ENCODE data around the gene TCEAL9. TPM values are rescaled to one million over a fixed set of nuclear protein-coding genes. Genes with fewer than 3 reads are reported as not detected.

The TCEAL9 gene
- total and polyA plus RNA-seq, 4 donors, result 7.7 to 22.8 (median 13.3) TPM

DNA sequence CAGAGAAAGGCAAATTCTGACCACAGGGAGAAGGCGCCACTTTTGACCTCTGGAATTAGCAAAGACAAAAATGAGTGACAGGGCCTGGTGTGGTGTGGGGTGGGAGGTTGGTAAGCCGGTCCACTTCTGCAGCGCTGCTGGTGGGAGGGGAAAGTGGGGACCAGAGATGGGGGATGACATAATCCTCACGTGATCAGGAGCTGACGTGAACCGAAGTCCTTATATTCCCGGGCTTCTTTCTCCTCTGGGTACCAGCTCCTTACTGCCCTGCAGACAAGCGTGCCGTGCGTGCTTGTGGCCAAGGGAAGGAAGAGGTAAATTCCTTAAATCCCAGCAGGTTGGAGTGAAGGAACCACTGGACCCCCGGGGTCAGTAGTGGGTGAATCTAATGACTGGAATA is 26.3 kb upstream of the TCEAL9 start, which contains the start of gene TCEAL7:
TSS of gene TCEAL7 (plus strand) at position 249 of the 400 bp plus-strand sequence. CDS start 1,165 bp downstream, outside the sequence.
- H3K27ac ChIP-seq (ENCODE audit: low read depth in 1 of 2, low read length in 2 of 2), result no peak within 1 kb of the TSS
- H3K4me1 ChIP-seq (ENCODE audit: control insufficient read depth in 4 of 4, insufficient read depth in 4 of 4, low read length in 3 of 4), result no peaks in the 10 kb centered on the region
- no peak for TF ChIP-seq RAD21 (IDR thresholded peaks at IDR 0.05)
- TF ChIP-seq FOXA2 (IDR thresholded peaks at IDR 0.05), result no peak
- TF ChIP-seq EGR1 (IDR thresholded peaks at IDR 0.05; ENCODE audit: low read depth in 2 of 2), result no peak
- TF ChIP-seq, protein P1, sequence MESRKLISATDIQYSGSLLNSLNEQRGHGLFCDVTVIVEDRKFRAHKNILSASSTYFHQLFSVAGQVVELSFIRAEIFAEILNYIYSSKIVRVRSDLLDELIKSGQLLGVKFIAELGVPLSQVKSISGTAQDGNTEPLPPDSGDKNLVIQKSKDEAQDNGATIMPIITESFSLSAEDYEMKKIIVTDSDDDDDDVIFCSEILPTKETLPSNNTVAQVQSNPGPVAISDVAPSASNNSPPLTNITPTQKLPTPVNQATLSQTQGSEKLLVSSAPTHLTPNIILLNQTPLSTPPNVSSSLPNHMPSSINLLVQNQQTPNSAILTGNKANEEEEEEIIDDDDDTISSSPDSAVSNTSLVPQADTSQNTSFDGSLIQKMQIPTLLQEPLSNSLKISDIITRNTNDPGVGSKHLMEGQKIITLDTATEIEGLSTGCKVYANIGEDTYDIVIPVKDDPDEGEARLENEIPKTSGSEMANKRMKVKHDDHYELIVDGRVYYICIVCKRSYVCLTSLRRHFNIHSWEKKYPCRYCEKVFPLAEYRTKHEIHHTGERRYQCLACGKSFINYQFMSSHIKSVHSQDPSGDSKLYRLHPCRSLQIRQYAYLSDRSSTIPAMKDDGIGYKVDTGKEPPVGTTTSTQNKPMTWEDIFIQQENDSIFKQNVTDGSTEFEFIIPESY (IDR thresholded peaks at IDR 0.05), result no peak
- TF ChIP-seq SP1 (IDR thresholded peaks at IDR 0.05), result no peak
- TF ChIP-seq, protein P2, sequence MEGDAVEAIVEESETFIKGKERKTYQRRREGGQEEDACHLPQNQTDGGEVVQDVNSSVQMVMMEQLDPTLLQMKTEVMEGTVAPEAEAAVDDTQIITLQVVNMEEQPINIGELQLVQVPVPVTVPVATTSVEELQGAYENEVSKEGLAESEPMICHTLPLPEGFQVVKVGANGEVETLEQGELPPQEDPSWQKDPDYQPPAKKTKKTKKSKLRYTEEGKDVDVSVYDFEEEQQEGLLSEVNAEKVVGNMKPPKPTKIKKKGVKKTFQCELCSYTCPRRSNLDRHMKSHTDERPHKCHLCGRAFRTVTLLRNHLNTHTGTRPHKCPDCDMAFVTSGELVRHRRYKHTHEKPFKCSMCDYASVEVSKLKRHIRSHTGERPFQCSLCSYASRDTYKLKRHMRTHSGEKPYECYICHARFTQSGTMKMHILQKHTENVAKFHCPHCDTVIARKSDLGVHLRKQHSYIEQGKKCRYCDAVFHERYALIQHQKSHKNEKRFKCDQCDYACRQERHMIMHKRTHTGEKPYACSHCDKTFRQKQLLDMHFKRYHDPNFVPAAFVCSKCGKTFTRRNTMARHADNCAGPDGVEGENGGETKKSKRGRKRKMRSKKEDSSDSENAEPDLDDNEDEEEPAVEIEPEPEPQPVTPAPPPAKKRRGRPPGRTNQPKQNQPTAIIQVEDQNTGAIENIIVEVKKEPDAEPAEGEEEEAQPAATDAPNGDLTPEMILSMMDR (IDR thresholded peaks at IDR 0.05; ENCODE audit: low read depth, low read length, missing input control), result no peak
- TF ChIP-seq HNF4G (IDR thresholded peaks at IDR 0.05), result no peak
- TF ChIP-seq RXRA (IDR thresholded peaks at IDR 0.05), result no peak
- no peak for TF ChIP-seq TAF1 (conservative IDR thresholded peaks at IDR 0.05)
- TF ChIP-seq, protein P3, sequence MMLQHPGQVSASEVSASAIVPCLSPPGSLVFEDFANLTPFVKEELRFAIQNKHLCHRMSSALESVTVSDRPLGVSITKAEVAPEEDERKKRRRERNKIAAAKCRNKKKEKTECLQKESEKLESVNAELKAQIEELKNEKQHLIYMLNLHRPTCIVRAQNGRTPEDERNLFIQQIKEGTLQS (IDR thresholded peaks at IDR 0.05), result no peak
- TF ChIP-seq HNF4A (conservative IDR thresholded peaks at IDR 0.05), result no peak
- TF ChIP-seq FOXA1 (IDR thresholded peaks at IDR 0.05), result no peak
- no peak for TF ChIP-seq JUND (IDR thresholded peaks at IDR 0.05)
- TF ChIP-seq, protein P4, sequence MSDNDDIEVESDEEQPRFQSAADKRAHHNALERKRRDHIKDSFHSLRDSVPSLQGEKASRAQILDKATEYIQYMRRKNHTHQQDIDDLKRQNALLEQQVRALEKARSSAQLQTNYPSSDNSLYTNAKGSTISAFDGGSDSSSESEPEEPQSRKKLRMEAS (IDR thresholded peaks at IDR 0.05), result no peak
- 53% methylated on average over 10 of the region's 11 CpGs for WGBS
- no peak for DNase-seq (ENCODE audit: low spot score)
- H3K36me3 ChIP-seq (ENCODE audit: control insufficient read depth in 4 of 4, insufficient read depth in 3 of 4, low read depth in 1 of 4, low read length in 3 of 4), result no peaks in the 10 kb centered on the region
- no peak within 1 kb of the TSS for H3K9ac ChIP-seq (ENCODE audit: low read depth in 1 of 2, low read length in 2 of 2)
- peaks cover 0 to 3% (median 0%) of the 10 kb centered on the region in 4 donors for H3K27me3 ChIP-seq (ENCODE audit: control insufficient read depth in 4 of 4, insufficient read depth in 4 of 4, low read length in 3 of 4)
- no peaks in the 10 kb centered on the region for H3K9me3 ChIP-seq (ENCODE audit: control insufficient read depth in 4 of 4, low read length in 3 of 4)
- H3K4me3 ChIP-seq (ENCODE audit: low read depth in 1 of 3, low read length in 3 of 3), result no peak within 1 kb of the TSS

DNA sequence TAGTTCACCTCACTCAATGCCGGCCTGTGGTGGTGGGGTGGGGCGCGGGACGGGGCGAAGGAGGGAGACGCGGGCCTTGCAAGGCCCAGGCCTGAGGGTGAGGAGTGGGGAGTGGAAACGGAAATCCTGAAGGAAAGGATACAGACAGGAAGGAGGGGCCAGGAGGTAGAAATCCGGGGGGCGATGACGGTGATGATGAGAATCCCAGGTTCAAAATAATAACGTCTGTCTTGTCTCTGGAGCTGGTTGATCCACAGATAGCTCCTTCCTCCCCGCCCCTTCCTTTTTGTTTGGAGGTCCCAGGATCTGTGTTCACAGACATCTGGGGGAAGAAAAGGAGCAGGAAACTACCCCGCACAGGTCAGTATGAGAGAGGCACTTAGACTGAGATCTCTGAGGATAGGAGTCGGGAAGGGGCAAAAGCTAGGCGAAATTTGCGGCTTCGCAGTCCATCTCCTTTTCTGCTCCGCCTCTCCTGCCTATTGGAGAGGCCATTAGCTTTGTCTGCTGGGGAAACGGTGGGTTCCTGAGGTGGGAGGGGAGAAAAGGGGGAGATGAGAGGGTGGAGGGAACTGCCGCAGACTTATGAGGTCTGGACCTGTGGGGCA is 25.5 kb upstream of the TCEAL9 start:
- Histone ChIP-seq H3K27ac (ENCODE audit: low read depth in 1 of 2, low read length in 2 of 2) (no peak overlapping the region), H3K9ac (ENCODE audit: low read depth in 1 of 2, low read length in 2 of 2) (no peak overlapping the region), H3K27me3 (ENCODE audit: control insufficient read depth in 4 of 4, insufficient read depth in 4 of 4, low read length in 3 of 4) (peaks cover 0 to 3% (median 0%) of the 10 kb centered on the region in 4 donors), H3K9me3 (ENCODE audit: control insufficient read depth in 4 of 4, low read length in 3 of 4) (no peaks in the 10 kb centered on the region), H3K4me3 (ENCODE audit: low read depth in 1 of 3, low read length in 3 of 3) (no peak overlapping the region), H3K36me3 (ENCODE audit: control insufficient read depth in 4 of 4, insufficient read depth in 3 of 4, low read depth in 1 of 4, low read length in 3 of 4) (no peaks in the 10 kb centered on the region), H3K4me1 (ENCODE audit: control insufficient read depth in 4 of 4, insufficient read depth in 4 of 4, low read length in 3 of 4) (no peaks in the 10 kb centered on the region)
- TF ChIP-seq, protein P4 (IDR thresholded peaks at IDR 0.05), result no peak
- TF ChIP-seq, protein P1 (IDR thresholded peaks at IDR 0.05), result no peak
- TF ChIP-seq JUND (IDR thresholded peaks at IDR 0.05) (no peak), HNF4G (IDR thresholded peaks at IDR 0.05) (no peak), HNF4A (conservative IDR thresholded peaks at IDR 0.05) (no peak), TAF1 (conservative IDR thresholded peaks at IDR 0.05) (no peak), EGR1 (IDR thresholded peaks at IDR 0.05; ENCODE audit: low read depth in 2 of 2) (no peak)
- TF ChIP-seq, protein P2 (IDR thresholded peaks at IDR 0.05; ENCODE audit: low read depth, low read length, missing input control), result no peak
- TF ChIP-seq, protein P3 (IDR thresholded peaks at IDR 0.05), result no peak
- DNase-seq (ENCODE audit: low spot score), result no peak
- WGBS, result 61% methylated on average over 21 of the region's 21 CpGs

Data from liver (tissue), 9 donors.